Measurements from ENCODE around the gene DLX2. TPM values are rescaled to one million over a fixed set of nuclear protein-coding genes. Genes with fewer than 3 reads are reported as not detected.

The DLX2 gene
- total RNA-seq, 2 donors from 2014 or later, result 0.25 TPM; not detected in 1

- ATAC-seq (no peak), DNase-seq (ENCODE audit: low spot score) (no peak)
- Mint-ChIP-seq H3K9me3 (no peaks in the 10 kb centered on the region), H3K4me1 (ENCODE audit: low read depth in 2 of 2) (no peaks in the 10 kb centered on the region), H3K4me3 (no peak overlapping the region), H3K27me3 (peaks cover 2 to 6% of the 10 kb centered on the region in 2 donors), H3K36me3 (no peaks in the 10 kb centered on the region), H3K27ac (no peak overlapping the region)
These were observed 46.4 kb downstream of the DLX2 start for GRCh38 chr2:172056293-172056692.

GRCh38 chr2:172053486-172053885, 49.2 kb downstream of the DLX2 start:
- no peak overlapping the region for H3K4me3 Mint-ChIP-seq
- H3K4me1 Mint-ChIP-seq (ENCODE audit: low read depth in 2 of 2), result no peaks in the 10 kb centered on the region
- DNase-seq (ENCODE audit: low spot score) (no peak), ATAC-seq (no peak)
- no peaks in the 10 kb centered on the region for H3K9me3 Mint-ChIP-seq
- H3K36me3 Mint-ChIP-seq, result no peaks in the 10 kb centered on the region
- peaks cover 0 to 2% of the 10 kb centered on the region in 2 donors for H3K27me3 Mint-ChIP-seq
- no peak overlapping the region for H3K27ac Mint-ChIP-seq

GRCh38 chr2:172052000-172052983, 50.4 kb downstream of the DLX2 start:
- no peak for ATAC-seq
- DNase-seq (ENCODE audit: low spot score), result no peak
- no peaks in the 10 kb centered on the region for H3K4me1 Mint-ChIP-seq (ENCODE audit: low read depth in 2 of 2)
- no peak overlapping the region for H3K27ac Mint-ChIP-seq
- H3K27me3 Mint-ChIP-seq, result peaks cover 0 to 2% of the 10 kb centered on the region in 2 donors
- no peak overlapping the region for H3K4me3 Mint-ChIP-seq
- H3K36me3 Mint-ChIP-seq, result no peaks in the 10 kb centered on the region
- H3K9me3 Mint-ChIP-seq, result no peaks in the 10 kb centered on the region

- Mint-ChIP-seq H3K27ac (no peak overlapping the region), H3K9me3 (no peaks in the 10 kb centered on the region), H3K27me3 (no peaks in the 10 kb centered on the region), H3K4me3 (no peak overlapping the region), H3K4me1 (ENCODE audit: low read depth in 2 of 2) (no peaks in the 10 kb centered on the region), H3K36me3 (no peaks in the 10 kb centered on the region)
- DNase-seq (ENCODE audit: low spot score), result no peak
- no peak for ATAC-seq
These were observed 52.1 kb downstream of the DLX2 start for GRCh38 chr2:172050479-172051125.

GRCh38 chr2:172049567-172050120, 53.1 kb downstream of the DLX2 start:
- H3K27me3 Mint-ChIP-seq, result no peaks in the 10 kb centered on the region
- H3K36me3 Mint-ChIP-seq, result no peaks in the 10 kb centered on the region
- no peak for ATAC-seq
- H3K9me3 Mint-ChIP-seq, result no peaks in the 10 kb centered on the region
- H3K27ac Mint-ChIP-seq, result no peak overlapping the region
- no peaks in the 10 kb centered on the region for H3K4me1 Mint-ChIP-seq (ENCODE audit: low read depth in 2 of 2)
- no peak overlapping the region for H3K4me3 Mint-ChIP-seq
- DNase-seq (ENCODE audit: low spot score), result no peak

Other genes with a start within 250 kb of the DLX2 start
- 10 to 100 TPM; 23.0 to 33.2 TPM for gene SLC25A12, start 208.7 kb downstream of the DLX2 start, total RNA-seq
- gene HAT1, start 180.4 kb downstream of the DLX2 start, total RNA-seq, result 10 to 100 TPM; 58.4 to 66.8 TPM
- 1 to 10 TPM; 2.8 to 6.6 TPM for gene METAP1D, start 102.9 kb downstream of the DLX2 start, total RNA-seq
- not detected for gene DLX1, start 17.4 kb downstream of the DLX2 start, total RNA-seq